HEK293T (cell line): ENCODE measurements around the gene UNC13D.

Experiments used
- CTCF ChIA-PET: fragments of 350-600 bp; formaldehyde crosslinking; extraction: SDS; loops from one replicate; lab custom pipeline; 2021; ENCODE audit warnings: antibody characterized with exemption, inconsistent platforms; lab: Yijun Ruan, JAX
- POLR2A ChIA-PET: fragments of 350-600 bp; formaldehyde crosslinking; extraction: SDS; loops from one replicate; lab custom pipeline; 2020; ENCODE audit warnings: antibody characterized with exemption, inconsistent platforms; lab: Yijun Ruan, JAX
- DNase-seq: peaks from one replicate; pipeline ENCODE4 v3.0.0; 2012; ENCODE audit warnings: mixed read lengths; ENCODE audit errors: extremely low spot score
- ARNT ChIP-seq: fragments of 450-650 bp; IDR thresholded peaks from 2 replicates; pipeline ENCODE4 v1.6.1; 2017; ENCODE audit warnings: mild to moderate bottlenecking
- BHLHE40 ChIP-seq: fragments of 450-650 bp; IDR thresholded peaks from 2 replicates; pipeline ENCODE4 v1.6.1; 2016; ENCODE audit warnings: mild to moderate bottlenecking, moderate library complexity, borderline replicate concordance
- CTBP1 ChIP-seq: fragments of 450-650 bp; IDR thresholded peaks from 2 replicates; pipeline ENCODE4 v1.6.1; 2016; ENCODE audit warnings: borderline replicate concordance
- ELF4 ChIP-seq: fragments of 450-650 bp; IDR thresholded peaks from 2 replicates; pipeline ENCODE4 v1.6.1; 2017; ENCODE audit warnings: antibody characterized with exemption
- FOXA1 ChIP-seq: fragments of 450-650 bp; IDR thresholded peaks from 2 replicates; pipeline ENCODE4 v1.6.1; 2016; ENCODE audit warnings: mild to moderate bottlenecking
- FOXK2 ChIP-seq: fragments of 450-650 bp; IDR thresholded peaks from 2 replicates; pipeline ENCODE4 v1.6.1; 2016; ENCODE audit warnings: mild to moderate bottlenecking
- FOXM1 ChIP-seq: fragments of 450-650 bp; IDR thresholded peaks from 2 replicates; pipeline ENCODE4 v1.6.1; 2017; ENCODE audit warnings: mild to moderate bottlenecking, borderline replicate concordance
- HDGF ChIP-seq: fragments of 450-650 bp; IDR thresholded peaks from 2 replicates; pipeline ENCODE4 v1.6.1; 2017; ENCODE audit warnings: antibody characterized with exemption, borderline replicate concordance
- L3MBTL2 ChIP-seq: fragments of 450-650 bp; conservative IDR thresholded peaks from 2 replicates; pipeline ENCODE4 v1.6.1; 2016; ENCODE audit warnings: mild to moderate bottlenecking
- LEF1 ChIP-seq: fragments of 450-650 bp; IDR thresholded peaks from 2 replicates; pipeline ENCODE4 v1.6.1; 2017; ENCODE audit warnings: mild to moderate bottlenecking, borderline replicate concordance
- NFRKB ChIP-seq: fragments of 450-650 bp; IDR thresholded peaks from 2 replicates; pipeline ENCODE4 v1.6.1; 2016; ENCODE audit warnings: mild to moderate bottlenecking, moderate library complexity
- PKNOX1 ChIP-seq: fragments of 450-650 bp; IDR thresholded peaks from 2 replicates; pipeline ENCODE4 v1.6.1; 2016
- SP1 ChIP-seq: fragments of 450-650 bp; IDR thresholded peaks from 2 replicates; pipeline ENCODE4 v1.6.1; 2017
- SUZ12 ChIP-seq: fragments of 450-650 bp; IDR thresholded peaks from 2 replicates; pipeline ENCODE4 v1.6.1; 2016; ENCODE audit warnings: mild to moderate bottlenecking
- TARDBP ChIP-seq: fragments of 450-650 bp; IDR thresholded peaks from 2 replicates; pipeline ENCODE4 v1.6.1; 2016
- ZNF384 ChIP-seq: fragments of 450-650 bp; IDR thresholded peaks from 2 replicates; pipeline ENCODE4 v1.6.1; 2016

Gene UNC13D

DNA sequence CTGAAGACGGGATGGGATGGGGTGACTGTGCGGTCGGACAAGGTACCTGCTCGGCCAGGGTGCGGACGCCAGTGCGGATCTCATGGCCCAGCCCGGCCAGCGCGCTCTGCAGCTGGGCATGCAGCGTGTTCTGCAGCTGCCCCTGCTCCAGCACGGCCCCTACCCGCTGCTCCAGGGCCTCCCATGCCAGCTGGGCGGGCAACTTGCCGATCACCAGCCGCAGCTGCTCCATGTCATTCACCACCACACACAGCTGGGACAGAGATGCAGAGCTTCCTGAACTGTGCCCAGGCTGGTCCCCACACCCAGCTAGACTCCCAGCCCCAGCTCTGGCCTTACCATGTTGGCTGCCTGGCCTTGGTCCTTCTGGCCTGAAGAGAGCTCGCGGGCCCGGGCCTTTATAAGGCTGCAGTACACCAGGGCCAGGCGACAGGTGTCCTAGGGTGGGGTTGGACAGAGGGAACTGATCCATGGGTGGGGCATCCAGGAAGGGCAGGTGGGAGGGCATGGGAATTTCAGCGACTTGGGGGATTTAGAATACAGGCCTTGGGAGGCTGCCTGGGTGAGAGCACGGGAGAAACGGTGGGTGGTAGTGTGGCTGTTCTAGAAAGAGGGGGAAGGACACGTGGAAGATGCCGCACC is 9.8 kb downstream of the UNC13D start:
- no peak for TF ChIP-seq FOXM1
- TF ChIP-seq FOXK2, result no peak
- TF ChIP-seq BHLHE40, result no peak
- no peak for TF ChIP-seq NFRKB
- no peak for TF ChIP-seq PKNOX1
- no peak for TF ChIP-seq SP1
- no peak for TF ChIP-seq TARDBP
- TF ChIP-seq FOXA1, result no peak
- no peak for TF ChIP-seq ZNF384
- TF ChIP-seq CTBP1, result no peak
- DNase-seq, result no peak
- CTCF ChIA-PET, result no interaction called here
- POLR2A ChIA-PET, result interaction anchor here (3.1 kb wide), 2 partner anchors 21 to 55 kb away, joined by 12 to 18 read pairs; partner anchors contain the start of gene WBP2

DNA sequence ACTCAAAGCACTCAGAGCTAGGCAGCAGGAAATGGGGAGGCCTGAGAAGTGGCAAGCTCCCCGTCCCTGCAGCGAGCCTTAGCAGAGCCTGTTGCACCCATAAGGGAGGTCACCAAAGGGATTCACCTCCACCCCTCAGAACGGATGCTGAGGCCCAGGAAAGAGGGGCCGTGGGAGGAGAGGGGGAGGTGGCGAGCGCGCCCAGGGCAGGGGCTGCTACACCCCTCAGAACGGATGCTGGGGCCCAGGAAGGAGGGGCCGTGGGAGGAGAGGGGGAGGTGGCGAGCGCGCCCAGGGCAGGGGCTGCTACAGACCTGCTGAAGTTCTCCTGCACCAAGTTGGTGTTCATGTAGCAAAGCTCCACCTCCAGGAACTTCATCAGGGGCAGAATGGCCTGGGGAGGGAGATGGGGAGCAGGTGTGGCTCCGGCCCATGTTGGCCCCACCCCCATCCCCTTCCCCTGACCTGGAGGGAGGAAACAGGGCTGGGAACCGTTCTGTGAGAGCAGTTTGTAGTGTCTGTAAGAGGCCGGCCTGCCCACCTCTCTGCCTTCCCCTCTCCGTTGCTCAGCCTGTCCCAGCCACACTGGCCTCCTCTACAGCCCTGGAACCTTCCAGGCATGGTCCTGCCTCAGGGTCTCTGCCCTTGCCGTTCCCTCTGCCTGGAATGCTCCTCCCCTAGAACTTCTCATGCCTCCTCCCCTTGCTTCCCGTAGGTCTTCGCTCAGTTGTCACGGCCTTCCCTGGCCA is 11.4 kb downstream of the UNC13D start:
- DNase-seq, result no peak
- CTCF ChIA-PET, result interaction anchor here (0.8 kb wide), 1 partner anchor 24 kb away, joined by 3 read pairs; no protein-coding TSS in a partner anchor
- POLR2A ChIA-PET, result interaction anchor here (3.1 kb wide), 2 partner anchors 23 to 53 kb away, joined by 12 to 18 read pairs; partner anchors contain the start of gene WBP2
- TF ChIP-seq NFRKB (no peak), LEF1 (no peak), CTBP1 (no peak), BHLHE40 (no peak), FOXA1 (no peak), FOXK2 (no peak), L3MBTL2 (no peak), SUZ12 (no peak), FOXM1 (no peak), ARNT (no peak), TARDBP (no peak), HDGF (no peak), SP1 (no peak), ZNF384 (no peak), ELF4 (no peak), PKNOX1 (no peak)

GRCh38 chr17:75832164-75832651 is 12.0 kb downstream of the UNC13D start:
- POLR2A ChIA-PET, result interaction anchor here (3.1 kb wide), 1 partner anchor 52 kb away, joined by 18 read pairs; a partner anchor contains a TSS
- DNase-seq, result no peak
- TF ChIP-seq L3MBTL2 (no peak), FOXM1 (no peak), NFRKB (no peak), LEF1 (no peak), PKNOX1 (no peak), ARNT (no peak), SUZ12 (no peak), SP1 (no peak)
- CTCF ChIA-PET, result no interaction called here

GRCh38 chr17:75831032-75831571 is 13.1 kb downstream of the UNC13D start:
- DNase-seq, result no peak
- TF ChIP-seq LEF1, result no peak
- TF ChIP-seq ZNF384, result no peak
- TF ChIP-seq TARDBP, result no peak
- no peak for TF ChIP-seq FOXM1
- no peak for TF ChIP-seq ARNT
- no peak for TF ChIP-seq NFRKB
- TF ChIP-seq HDGF, result no peak
- ChIA-PET CTCF (no interaction called here), POLR2A (interaction anchor here (1.4 to 1.6 kb wide), 2 partner anchors 51 to 52 kb away, joined by 4 to 22 read pairs; a partner anchor contains a TSS)

- ChIA-PET POLR2A (interaction anchor here (0.9 to 1.6 kb wide), 6 partner anchors 18 to 65 kb away, joined by 3 to 22 read pairs (median 5); partner anchors contain the start of gene WBP2), CTCF (interaction anchor here (0.5 to 1.4 kb wide), 13 partner anchors 9 to 173 kb away, joined by 3 to 11 read pairs (median 4); partner anchors contain the start of genes GALK1 and WBP2)
- TF ChIP-seq HDGF (0 out of 2 replicates have a peak, but pooled peaks have one; percentile 31), FOXM1 (no peak)
- DNase-seq, result peak; percentile 73
Observed at GRCh38 chr17:75830164-75831031, 13.8 kb downstream of the UNC13D start.
